CD14-positive monocyte (primary cell): ENCODE results near the gene KEL. TPM values are rescaled to one million over a fixed set of nuclear protein-coding genes. Genes with fewer than 3 reads are reported as not detected.
A peak's percentile ranks its signal among the peaks of the same experiment; 100 is the strongest.

Experiments
- DNase-seq, 3 donors: peaks; one replicate each; pipeline ENCODE4 v3.0.0-alpha.2; 2011 to 2022
- H2AFZ ChIP-seq: 2 replicates; pipeline ENCODE4 v1.6.0; 2012; ENCODE audit warnings: mild to moderate bottlenecking, low read depth, low read length, inconsistent platforms; ENCODE audit not compliant: insufficient read depth, poor library complexity, severe bottlenecking
- H3K27ac ChIP-seq, 2 donors: 1 replicate in 1 of 2; 2 replicates in 1 of 2; pipeline ENCODE4 v1.5.1; 2012 to 2013; ENCODE audit warnings: low read length in 2 of 2, control low read depth in 1 of 2, inconsistent platforms in 1 of 2, low read depth in 1 of 2, mild to moderate bottlenecking in 1 of 2
- H3K27me3 ChIP-seq, 2 donors: one replicate each; pipeline versions ENCODE4 v1.6.0 to v1.6.1; 2011 to 2013; ENCODE audit warnings: low read length in 2 of 2; ENCODE audit not compliant: control insufficient read depth in 2 of 2, insufficient read depth in 2 of 2
- H3K36me3 ChIP-seq, 2 donors: replicated peaks in 1 of 2; 1 replicate in 1 of 2; 2 replicates in 1 of 2; pipeline versions ENCODE4 v1.5.1 to v1.6.1; 2012 to 2013; ENCODE audit warnings: low read length in 2 of 2, control low read depth in 1 of 2, inconsistent platforms in 1 of 2, mild to moderate bottlenecking in 1 of 2; ENCODE audit not compliant: insufficient read depth in 2 of 2, control insufficient read depth in 1 of 2
- H3K4me1 ChIP-seq, 2 donors: 1 replicate in 1 of 2; 2 replicates in 1 of 2; pipeline versions ENCODE4 v1.5.1 to v1.6.1; 2012 to 2013; ENCODE audit warnings: low read length in 2 of 2, control low read depth in 1 of 2, inconsistent platforms in 1 of 2, mild to moderate bottlenecking in 1 of 2, moderate library complexity in 1 of 2; ENCODE audit not compliant: insufficient read depth in 2 of 2, control insufficient read depth in 1 of 2
- H3K4me2 ChIP-seq: replicated peaks from 2 replicates; pipeline ENCODE3; 2012; ENCODE audit warnings: low read length, moderate library complexity, mild to moderate bottlenecking; ENCODE audit not compliant: poor library complexity, severe bottlenecking; ENCODE audit errors: extremely low read depth
- H3K4me3 ChIP-seq, 3 experiments: fragments of 200-600 bp in 1 of 3; sonication (generic) in 1 of 3; replicated peaks in 1 of 3; 1 replicate in 2 of 3; 2 replicates in 1 of 3; pipeline ENCODE4 v1.5.1; 2011 to 2013; ENCODE audit warnings: low read length in 3 of 3, mild to moderate bottlenecking in 3 of 3, control low read depth in 2 of 3, low read depth in 2 of 3, inconsistent platforms in 1 of 3, moderate library complexity in 1 of 3
- H3K79me2 ChIP-seq: 2 replicates; pipeline ENCODE4 v1.6.0; 2012; ENCODE audit warnings: mild to moderate bottlenecking, control low read depth, inconsistent platforms, low read length, moderate library complexity; ENCODE audit not compliant: insufficient read depth
- H3K9ac ChIP-seq: 2 replicates; pipeline ENCODE4 v1.6.0; 2017; ENCODE audit warnings: low read length, mild to moderate bottlenecking; ENCODE audit not compliant: insufficient read depth, poor library complexity, severe bottlenecking
- H3K9me3 ChIP-seq, 2 donors: replicated peaks in 1 of 2; 1 replicate in 1 of 2; 2 replicates in 1 of 2; pipeline versions ENCODE4 v1.5.1 to v1.6.1; 2012 to 2013; ENCODE audit warnings: low read length in 2 of 2, control low read depth in 1 of 2; ENCODE audit not compliant: control insufficient read depth in 1 of 2, insufficient read depth in 1 of 2
- H4K20me1 ChIP-seq: 2 replicates; pipeline ENCODE4 v1.6.0; 2012; ENCODE audit warnings: mild to moderate bottlenecking, low read length, control low read depth, moderate library complexity; ENCODE audit not compliant: insufficient read depth
- H3K27ac Mint-ChIP-seq, 7 donors: one replicate each; pipeline ENCODE4 v1.8.0; 2020; ENCODE audit warnings: mild to moderate bottlenecking in 7 of 7, mixed read lengths in 7 of 7, moderate library complexity in 6 of 7, inconsistent platforms in 2 of 7
- H3K27me3 Mint-ChIP-seq, 3 donors: one replicate each; pipeline ENCODE4 v1.8.0; 2021 to 2022; ENCODE audit warnings: low read depth in 3 of 3, mild to moderate bottlenecking in 3 of 3, mixed read lengths in 3 of 3, moderate library complexity in 3 of 3, inconsistent platforms in 1 of 3
- H3K36me3 Mint-ChIP-seq, 2 donors: one replicate each; pipeline ENCODE4 v1.8.0; 2020; ENCODE audit warnings: mixed read lengths in 2 of 2, inconsistent platforms in 1 of 2, mild to moderate bottlenecking in 1 of 2
- H3K4me1 Mint-ChIP-seq: one replicate; pipeline ENCODE4 v1.8.0; 2020; ENCODE audit warnings: mild to moderate bottlenecking, mixed read lengths
- H3K4me3 Mint-ChIP-seq, 2 donors: one replicate each; pipeline ENCODE4 v1.8.0; 2020; ENCODE audit warnings: mild to moderate bottlenecking in 2 of 2, mixed read lengths in 2 of 2, moderate library complexity in 1 of 2
- H3K9me3 Mint-ChIP-seq, 7 donors: one replicate each; pipeline ENCODE4 v1.8.0; 2020 to 2022; ENCODE audit warnings: mixed read lengths in 7 of 7, mild to moderate bottlenecking in 6 of 7, moderate library complexity in 6 of 7, inconsistent platforms in 2 of 7
- WGBS: methylation state at CpG from one replicate; pipeline ENCODE4 v1.1.5; 2013; ENCODE audit warnings: missing lambda C conversion rate; ENCODE audit not compliant: insufficient coverage; 5-methylcytosine and 5-hydroxymethylcytosine counted together
- intact Hi-C, 2 donors: fragments of 100-400 bp; cut with micrococcal nuclease; formaldehyde crosslinking; loops; one replicate each; pipeline versions ENCODE4 v1.15.0 to v1.15.1; 2023
- polyA minus RNA-seq: library from RNA; depleted of rRNA, polyadenylated mRNA; stranded (reverse); fragments of >200 nt; gene quantifications from 2 replicates; pipeline ENCODE4 v1.2.3, GENCODE V29; 2012
- polyA plus RNA-seq, 3 donors: library from polyadenylated mRNA; depleted of rRNA in 1 of 3; unstranded in 2 of 3; stranded (reverse) in 1 of 3; fragments of 300-500 nt in 2 of 3; fragments of >200 nt in 1 of 3; fragmentation: Illumina TruSeq in 2 of 3; gene quantifications; 1 replicate in 2 of 3; 2 replicates in 1 of 3; pipeline ENCODE4 v1.2.3, GENCODE V29; 2012 to 2021
- total RNA-seq, 12 experiments: library from RNA in 1 of 12; stranded (reverse) in 1 of 12; fragments of 120-200 nt in 1 of 12; gene quantifications; one replicate each; pipeline ENCODE4 v1.2.4 and lab custom pipeline; 2013 to 2026; ENCODE audit warnings: mixed read lengths in 6 of 12, inconsistent platforms in 1 of 12
- TF ChIP-seq, protein P1 (sequence below): fragments of 200-600 bp; IDR thresholded peaks from one replicate; pipeline ENCODE4 v1.8.0; 2022; ENCODE audit warnings: antibody characterized with exemption, mild to moderate bottlenecking

KEL gene, protein sequence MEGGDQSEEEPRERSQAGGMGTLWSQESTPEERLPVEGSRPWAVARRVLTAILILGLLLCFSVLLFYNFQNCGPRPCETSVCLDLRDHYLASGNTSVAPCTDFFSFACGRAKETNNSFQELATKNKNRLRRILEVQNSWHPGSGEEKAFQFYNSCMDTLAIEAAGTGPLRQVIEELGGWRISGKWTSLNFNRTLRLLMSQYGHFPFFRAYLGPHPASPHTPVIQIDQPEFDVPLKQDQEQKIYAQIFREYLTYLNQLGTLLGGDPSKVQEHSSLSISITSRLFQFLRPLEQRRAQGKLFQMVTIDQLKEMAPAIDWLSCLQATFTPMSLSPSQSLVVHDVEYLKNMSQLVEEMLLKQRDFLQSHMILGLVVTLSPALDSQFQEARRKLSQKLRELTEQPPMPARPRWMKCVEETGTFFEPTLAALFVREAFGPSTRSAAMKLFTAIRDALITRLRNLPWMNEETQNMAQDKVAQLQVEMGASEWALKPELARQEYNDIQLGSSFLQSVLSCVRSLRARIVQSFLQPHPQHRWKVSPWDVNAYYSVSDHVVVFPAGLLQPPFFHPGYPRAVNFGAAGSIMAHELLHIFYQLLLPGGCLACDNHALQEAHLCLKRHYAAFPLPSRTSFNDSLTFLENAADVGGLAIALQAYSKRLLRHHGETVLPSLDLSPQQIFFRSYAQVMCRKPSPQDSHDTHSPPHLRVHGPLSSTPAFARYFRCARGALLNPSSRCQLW
- total RNA-seq (2013), result 0.15 TPM
- polyA plus RNA-seq (1 to 10 TPM in 1 of 3 donors, not detected in 2; 2.5 TPM), polyA minus RNA-seq (0.24 and 0.42 TPM in 2 replicates), total RNA-seq (lab: John Stamatoyannopoulos, UW) (0 to 1.2 (median 0.21) reads per million in 11 experiments)

DNA sequence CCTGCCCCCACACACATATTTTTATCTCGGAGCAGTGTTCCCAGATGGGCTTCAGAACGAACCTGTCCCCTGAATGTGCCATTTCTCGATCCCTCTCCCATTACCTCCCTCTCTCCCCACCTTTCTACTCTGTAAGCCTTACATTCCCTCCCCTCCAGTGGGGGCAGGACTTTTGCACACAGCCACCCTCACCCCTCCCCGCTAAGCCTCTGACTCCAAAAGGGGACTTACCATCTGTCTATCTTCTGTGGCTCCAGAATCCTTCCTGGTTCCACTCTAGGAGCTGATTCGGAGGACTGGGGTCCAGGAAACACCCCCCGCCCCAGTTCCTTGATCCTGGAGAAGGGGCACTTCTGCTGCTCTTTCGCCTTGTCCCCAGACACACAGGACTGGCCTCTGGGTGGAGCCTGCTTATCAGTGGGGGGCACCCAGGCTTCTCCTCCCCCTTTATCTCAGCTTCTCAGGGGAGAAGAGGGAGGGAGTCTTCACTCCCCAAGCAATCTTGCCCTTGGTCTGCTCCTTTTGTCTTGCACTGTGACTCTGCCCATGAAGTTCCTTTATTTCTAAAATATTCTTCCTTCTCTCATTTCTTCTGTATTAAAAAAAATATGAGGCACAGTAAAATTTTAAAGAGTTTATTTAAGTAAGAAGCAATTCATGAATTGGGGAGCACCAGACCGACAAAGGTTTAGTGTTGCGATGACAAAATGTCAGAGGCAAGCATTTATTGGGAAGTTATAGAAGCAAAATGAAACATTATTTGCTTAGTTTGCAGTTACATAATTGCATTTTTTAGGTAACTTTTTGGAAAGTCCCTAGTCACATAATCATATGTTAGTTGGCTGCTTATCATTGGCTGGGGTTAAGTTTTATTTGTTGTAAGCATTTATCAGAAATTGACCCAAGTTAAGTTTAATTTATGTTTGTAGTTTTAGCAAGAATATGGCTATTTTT, at the start of gene KEL:
TSS of gene KEL (minus strand) at position 391 of the 954 bp plus-strand sequence. CDS start at position 234, 157 bp downstream.
- intact Hi-C loops, result no loop called here
- peaks cover 6 to 14% (median 10%) of the 10 kb centered on the region in 3 donors for H3K27me3 Mint-ChIP-seq
- H3K9me3 ChIP-seq, result no peaks in the 10 kb centered on the region
- H3K27me3 ChIP-seq, result no peaks in the 10 kb centered on the region
- H3K4me2 ChIP-seq, result no peak within 1 kb of the TSS
- peak within 1 kb of the TSS in 1 of 7 donors; percentile 68 for H3K27ac Mint-ChIP-seq
- H3K27ac ChIP-seq, result no peak within 1 kb of the TSS
- H3K4me3 Mint-ChIP-seq, result no peak within 1 kb of the TSS
- no peaks in the 10 kb centered on the region for H3K4me1 ChIP-seq
- no peak within 1 kb of the TSS for H3K9ac ChIP-seq
- 84% methylated on average over 7 of the region's 9 CpGs for WGBS
- TF ChIP-seq, protein P1, sequence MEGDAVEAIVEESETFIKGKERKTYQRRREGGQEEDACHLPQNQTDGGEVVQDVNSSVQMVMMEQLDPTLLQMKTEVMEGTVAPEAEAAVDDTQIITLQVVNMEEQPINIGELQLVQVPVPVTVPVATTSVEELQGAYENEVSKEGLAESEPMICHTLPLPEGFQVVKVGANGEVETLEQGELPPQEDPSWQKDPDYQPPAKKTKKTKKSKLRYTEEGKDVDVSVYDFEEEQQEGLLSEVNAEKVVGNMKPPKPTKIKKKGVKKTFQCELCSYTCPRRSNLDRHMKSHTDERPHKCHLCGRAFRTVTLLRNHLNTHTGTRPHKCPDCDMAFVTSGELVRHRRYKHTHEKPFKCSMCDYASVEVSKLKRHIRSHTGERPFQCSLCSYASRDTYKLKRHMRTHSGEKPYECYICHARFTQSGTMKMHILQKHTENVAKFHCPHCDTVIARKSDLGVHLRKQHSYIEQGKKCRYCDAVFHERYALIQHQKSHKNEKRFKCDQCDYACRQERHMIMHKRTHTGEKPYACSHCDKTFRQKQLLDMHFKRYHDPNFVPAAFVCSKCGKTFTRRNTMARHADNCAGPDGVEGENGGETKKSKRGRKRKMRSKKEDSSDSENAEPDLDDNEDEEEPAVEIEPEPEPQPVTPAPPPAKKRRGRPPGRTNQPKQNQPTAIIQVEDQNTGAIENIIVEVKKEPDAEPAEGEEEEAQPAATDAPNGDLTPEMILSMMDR, result no peak
- no peaks in the 10 kb centered on the region for H3K79me2 ChIP-seq
- H3K36me3 Mint-ChIP-seq, result no peaks in the 10 kb centered on the region
- no peak within 1 kb of the TSS for H2AFZ ChIP-seq
- peaks cover 2% of the 10 kb centered on the region for H3K4me1 Mint-ChIP-seq
- H3K36me3 ChIP-seq, result no peaks in the 10 kb centered on the region
- no peak within 1 kb of the TSS for H3K4me3 ChIP-seq
- peaks cover 0 to 6% (median 0%) of the 10 kb centered on the region in 7 donors for H3K9me3 Mint-ChIP-seq
- no peaks in the 10 kb centered on the region for H4K20me1 ChIP-seq
- DNase-seq, result no peak
